Measurements from ENCODE around the gene IMPG2. TPM values are rescaled to one million over a fixed set of nuclear protein-coding genes. Genes with fewer than 3 reads are reported as not detected.

IMPG2 gene
- total RNA-seq, 1 experiment from 2014 or later = 0.13 TPM

DNA sequence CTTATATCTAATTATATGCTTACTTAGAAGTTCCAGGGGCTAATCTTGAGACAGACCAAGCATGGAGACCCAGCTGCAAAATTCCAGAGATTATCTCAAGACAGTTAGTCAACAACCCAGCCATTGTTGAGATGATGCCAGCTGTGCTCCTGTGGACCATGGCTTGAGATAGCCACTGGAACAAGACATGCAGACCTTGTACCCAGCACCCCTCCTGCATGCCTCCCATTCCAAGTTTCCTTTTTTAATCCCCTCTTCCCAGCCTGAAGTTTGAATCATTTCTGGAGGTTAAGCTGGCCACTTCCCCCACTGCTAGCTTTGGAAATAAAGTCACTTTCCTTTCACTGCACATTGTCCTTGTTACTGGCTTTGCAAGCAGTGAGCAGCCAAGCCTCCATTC lies 53.8 kb downstream of the IMPG2 start:
- peaks cover 5% of the 10 kb centered on the region for H3K9me3 ChIP-seq (ENCODE audit: low read depth, low read length, poor library complexity, severe bottlenecking)
- H3K36me3 ChIP-seq (ENCODE audit: insufficient read depth, low read length, poor library complexity, severe bottlenecking) = no peaks in the 10 kb centered on the region
- POLR2A ChIA-PET (ENCODE audit: low non-redundant PET) = no interaction called here
- no peak for DNase-seq (ENCODE audit: low spot score)
- no peak overlapping the region for H3K27ac ChIP-seq (ENCODE audit: low read depth, low read length, poor library complexity, severe bottlenecking)
- no TSS peak for BruUV-seq (replicated peaks)
- H3K4me1 ChIP-seq (ENCODE audit: insufficient read depth, low read length, poor library complexity, severe bottlenecking) = no peaks in the 10 kb centered on the region
- H3K27me3 ChIP-seq (replicated peaks; ENCODE audit: insufficient read depth, low read depth, low read length, poor library complexity) = no peaks in the 10 kb centered on the region
- CTCF ChIA-PET = no interaction called here
- TF ChIP-seq EZH2 (IDR thresholded peaks at IDR 0.05; ENCODE audit: borderline replicate concordance, low read depth, low read length, poor library complexity, severe bottlenecking) (no peak), CTCF (conservative IDR thresholded peaks at IDR 0.05; ENCODE audit: low read depth, low read length) (no peak)
- intact Hi-C loops (cut with micrococcal nuclease; ENCODE audit: unreplicated experiment) = no loop called here
- H3K4me3 ChIP-seq (ENCODE audit: low read depth, low read length, poor library complexity, severe bottlenecking) = no peak overlapping the region

DNA sequence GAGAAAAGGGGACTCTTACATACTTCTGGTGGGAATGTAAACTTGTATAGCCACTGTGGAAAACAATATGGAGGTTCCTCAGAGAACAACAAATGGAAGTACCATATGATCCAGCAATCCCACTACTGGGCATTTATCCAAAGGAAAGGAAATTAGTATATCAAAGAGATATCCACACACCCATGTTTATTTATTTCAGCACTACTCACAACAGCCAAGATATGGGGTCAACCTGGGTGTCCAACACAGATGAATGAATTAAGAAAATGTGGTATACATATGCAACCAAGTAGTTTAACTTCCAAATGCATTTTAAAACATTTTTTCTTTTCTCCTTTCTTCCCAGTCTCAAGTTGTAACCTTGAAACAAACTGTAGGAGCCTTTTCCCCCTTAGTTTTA lies 54.3 kb downstream of the IMPG2 start:
- intact Hi-C loops (cut with micrococcal nuclease; ENCODE audit: unreplicated experiment) = no loop called here

DNA sequence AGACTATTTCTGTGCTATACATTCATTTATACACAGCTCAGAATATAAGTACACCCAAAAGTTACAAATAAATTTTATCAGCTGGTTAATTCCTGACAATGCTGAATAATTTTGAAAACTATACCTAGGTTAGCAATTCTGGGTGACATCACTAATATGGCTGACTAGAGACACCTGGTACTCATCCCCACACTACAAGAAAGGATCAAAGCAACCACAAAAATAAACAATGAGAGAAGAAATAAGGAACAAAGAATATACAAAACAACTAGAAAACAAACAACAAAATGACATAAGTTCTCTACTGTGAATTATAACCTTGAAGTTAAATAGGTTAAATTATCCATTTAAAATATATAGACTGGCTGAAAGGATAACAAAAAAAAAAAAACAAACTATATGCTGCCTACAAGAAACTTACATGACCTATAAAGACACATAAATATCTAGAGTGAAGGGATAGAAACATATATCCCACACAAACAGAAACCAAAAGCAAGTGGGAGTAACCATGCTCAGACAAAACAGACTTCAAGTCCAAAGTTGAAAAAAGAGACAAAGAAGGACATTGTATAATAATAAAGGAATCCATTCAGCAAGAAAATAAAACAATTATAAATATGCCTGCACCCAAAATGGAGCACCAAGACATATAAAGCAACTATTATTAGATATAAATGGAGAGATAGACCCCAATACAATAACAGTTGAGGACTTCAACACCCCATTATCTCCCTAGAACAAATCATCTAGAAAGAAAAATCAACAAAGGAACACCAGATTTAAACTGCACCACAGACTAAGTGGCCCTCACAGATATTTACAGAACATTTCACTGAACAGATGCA lies 57.8 kb downstream of the IMPG2 start:
- DNase-seq (ENCODE audit: low spot score) = no peak
- Histone ChIP-seq H3K9me3 (ENCODE audit: low read depth, low read length, poor library complexity, severe bottlenecking) (peaks cover 5% of the 10 kb centered on the region), H3K27ac (ENCODE audit: low read depth, low read length, poor library complexity, severe bottlenecking) (no peak overlapping the region), H3K27me3 (replicated peaks; ENCODE audit: insufficient read depth, low read depth, low read length, poor library complexity) (no peaks in the 10 kb centered on the region), H3K4me1 (ENCODE audit: insufficient read depth, low read length, poor library complexity, severe bottlenecking) (no peaks in the 10 kb centered on the region), H3K4me3 (ENCODE audit: low read depth, low read length, poor library complexity, severe bottlenecking) (no peak overlapping the region), H3K36me3 (ENCODE audit: insufficient read depth, low read length, poor library complexity, severe bottlenecking) (no peaks in the 10 kb centered on the region)
- BruUV-seq (replicated peaks) = no TSS peak
- no peak for TF ChIP-seq CTCF (conservative IDR thresholded peaks at IDR 0.05; ENCODE audit: low read depth, low read length)
- ChIA-PET POLR2A (ENCODE audit: low non-redundant PET) (no interaction called here), CTCF (no interaction called here)
- intact Hi-C loops (cut with micrococcal nuclease; ENCODE audit: unreplicated experiment) = no loop called here

More for the DNA sequence above, 54.3 kb downstream of the IMPG2 start:
- CTCF ChIA-PET = no interaction called here
- Histone ChIP-seq H3K4me1 (ENCODE audit: insufficient read depth, low read length, poor library complexity, severe bottlenecking) (no peaks in the 10 kb centered on the region), H3K27ac (ENCODE audit: low read depth, low read length, poor library complexity, severe bottlenecking) (no peak overlapping the region), H3K27me3 (replicated peaks; ENCODE audit: insufficient read depth, low read depth, low read length, poor library complexity) (no peaks in the 10 kb centered on the region), H3K36me3 (ENCODE audit: insufficient read depth, low read length, poor library complexity, severe bottlenecking) (no peaks in the 10 kb centered on the region), H3K4me3 (ENCODE audit: low read depth, low read length, poor library complexity, severe bottlenecking) (no peak overlapping the region), H3K9me3 (ENCODE audit: low read depth, low read length, poor library complexity, severe bottlenecking) (peaks cover 5% of the 10 kb centered on the region)
- TF ChIP-seq EZH2 (IDR thresholded peaks at IDR 0.05; ENCODE audit: borderline replicate concordance, low read depth, low read length, poor library complexity, severe bottlenecking) = no peak
- TF ChIP-seq CTCF (conservative IDR thresholded peaks at IDR 0.05; ENCODE audit: low read depth, low read length) = no peak
- DNase-seq (ENCODE audit: low spot score) = no peak
- BruUV-seq (replicated peaks) = no TSS peak
- POLR2A ChIA-PET (ENCODE audit: low non-redundant PET) = no interaction called here

All from A673 (cell line).